GM21423 (cell line): ENCODE measurements around the gene MTFR1L.

Experiments
- ATAC-seq: cut with Tn5 transposase; IDR thresholded peaks from one replicate; pipeline ENCODE4 v1.9.1; 2021; ENCODE audit warnings: mild to moderate bottlenecking, moderate library complexity; ENCODE audit not compliant: unreplicated experiment

MTFR1L gene

GRCh38 chr1:25819491-25820246 is at the start of gene MTFR1L:
TSS of gene MTFR1L (plus strand) at chr1:25819954. CDS start at chr1:25823105, 3,151 bp downstream.
- ATAC-seq: peak; percentile 76

- ATAC-seq: no peak
Measured at GRCh38 chr1:25770541-25771220, 49.1 kb upstream of the MTFR1L start.

- no peak for ATAC-seq
Measured at GRCh38 chr1:25771221-25772114, 48.3 kb upstream of the MTFR1L start.

- ATAC-seq: no peak
Measured at GRCh38 chr1:25772164-25772563, 47.6 kb upstream of the MTFR1L start.

GRCh38 chr1:25772692-25773245 is 47.0 kb upstream of the MTFR1L start:
- no peak for ATAC-seq

- ATAC-seq: no peak
Measured at GRCh38 chr1:25773441-25774125, 46.2 kb upstream of the MTFR1L start.

GRCh38 chr1:25774206-25774803 is 45.4 kb upstream of the MTFR1L start:
- no peak for ATAC-seq

GRCh38 chr1:25774921-25775771 is 44.6 kb upstream of the MTFR1L start:
- ATAC-seq: no peak

- no peak for ATAC-seq
Measured at GRCh38 chr1:25779388-25779787, 40.4 kb upstream of the MTFR1L start.

- ATAC-seq: no peak
Measured at GRCh38 chr1:25779894-25780293, 39.9 kb upstream of the MTFR1L start.

- ATAC-seq: no peak
Measured at GRCh38 chr1:25780318-25781129, 39.2 kb upstream of the MTFR1L start.

- no peak for ATAC-seq
Measured at GRCh38 chr1:25781130-25781433, 38.7 kb upstream of the MTFR1L start.

- ATAC-seq: no peak
Measured at GRCh38 chr1:25782608-25783201, 37.0 kb upstream of the MTFR1L start.

GRCh38 chr1:25784575-25785051 is 35.1 kb upstream of the MTFR1L start:
- ATAC-seq: no peak

- ATAC-seq: no peak
Measured at GRCh38 chr1:25785333-25786067, 34.3 kb upstream of the MTFR1L start.

GRCh38 chr1:25786887-25787759 is 32.6 kb upstream of the MTFR1L start:
- no peak for ATAC-seq
